Astrocyte (in vitro differentiated cells and primary cell): ENCODE data around the gene LGR4. TPM values are rescaled to one million over a fixed set of nuclear protein-coding genes. Genes with fewer than 3 reads are reported as not detected.

Experiments used
- DNase-seq: peaks from one replicate; pipeline ENCODE4 v3.0.0-alpha.2; 2010; ENCODE audit warnings: low read depth
- FAIRE-seq: peaks from 2 replicates; lab custom pipeline; 2011; peaks lifted over from hg19 to GRCh38; lab: Jason Lieb, UNC
- H2AFZ ChIP-seq: 2 replicates; pipeline ENCODE4 v1.6.0; 2012; ENCODE audit warnings: low read depth, low read length, inconsistent platforms
- H3K27ac ChIP-seq: 2 replicates; pipeline ENCODE4 v1.5.1; 2011; ENCODE audit warnings: low read depth, low read length, inconsistent platforms
- H3K27me3 ChIP-seq: 2 replicates; pipeline ENCODE4 v1.6.0; 2011; ENCODE audit warnings: low read length, inconsistent platforms; ENCODE audit not compliant: insufficient read depth
- H3K36me3 ChIP-seq: 2 replicates; pipeline ENCODE4 v1.5.1; 2011; ENCODE audit warnings: low read length, inconsistent platforms; ENCODE audit not compliant: insufficient read depth
- H3K4me1 ChIP-seq: 2 replicates; pipeline ENCODE4 v1.5.1; 2011; ENCODE audit warnings: low read length, inconsistent platforms; ENCODE audit not compliant: insufficient read depth
- H3K4me2 ChIP-seq: 2 replicates; pipeline ENCODE4 v1.6.0; 2012; ENCODE audit warnings: low read length, inconsistent platforms
- H3K4me3 ChIP-seq: 2 replicates; pipeline ENCODE4 v1.5.1; 2011; ENCODE audit warnings: low read depth, mild to moderate bottlenecking, low read length, inconsistent platforms; ENCODE audit not compliant: insufficient read depth
- H3K79me2 ChIP-seq: 2 replicates; pipeline ENCODE4 v1.6.0; 2012; ENCODE audit warnings: mild to moderate bottlenecking, low read length, inconsistent platforms; ENCODE audit not compliant: insufficient read depth
- H3K9ac ChIP-seq: 2 replicates; pipeline ENCODE4 v1.6.0; 2012; ENCODE audit warnings: mild to moderate bottlenecking, low read length, inconsistent platforms
- H3K9me3 ChIP-seq: 2 replicates; pipeline ENCODE4 v1.5.1; 2012; ENCODE audit warnings: low read depth, mild to moderate bottlenecking, low read length, inconsistent platforms; ENCODE audit not compliant: insufficient read depth
- H4K20me1 ChIP-seq: 2 replicates; pipeline ENCODE4 v1.6.0; 2012; ENCODE audit warnings: low read length, inconsistent platforms; ENCODE audit not compliant: insufficient read depth
- H3K27ac Mint-ChIP-seq: one replicate; pipeline ENCODE4 v1.8.0; 2021; ENCODE audit warnings: mild to moderate bottlenecking, mixed read lengths; ENCODE audit not compliant: unreplicated experiment
- H3K27me3 Mint-ChIP-seq: one replicate; pipeline ENCODE4 v1.8.0; 2021; ENCODE audit warnings: low read depth, mixed read lengths; ENCODE audit not compliant: unreplicated experiment
- H3K36me3 Mint-ChIP-seq: one replicate; pipeline ENCODE4 v1.8.0; 2021; ENCODE audit warnings: low read depth, mixed read lengths; ENCODE audit not compliant: unreplicated experiment
- H3K4me1 Mint-ChIP-seq: one replicate; pipeline ENCODE4 v1.8.0; 2021; ENCODE audit warnings: low read depth, mixed read lengths; ENCODE audit not compliant: unreplicated experiment
- H3K4me3 Mint-ChIP-seq: one replicate; pipeline ENCODE4 v1.8.0; 2021; ENCODE audit warnings: mild to moderate bottlenecking, moderate library complexity, mixed read lengths; ENCODE audit not compliant: unreplicated experiment
- H3K9me3 Mint-ChIP-seq: one replicate; pipeline ENCODE4 v1.8.0; 2021; ENCODE audit warnings: mild to moderate bottlenecking, mixed read lengths; ENCODE audit not compliant: unreplicated experiment
- CTCF ChIP-seq: IDR thresholded peaks from 2 replicates; pipeline ENCODE4 v1.5.1; 2011; ENCODE audit warnings: low read depth, mild to moderate bottlenecking, inconsistent platforms, low read length, moderate library complexity; ENCODE audit not compliant: insufficient read depth
- EZH2 ChIP-seq: IDR thresholded peaks from 2 replicates; pipeline ENCODE4 v1.6.1; 2012; ENCODE audit warnings: mild to moderate bottlenecking, low read length, inconsistent platforms; ENCODE audit not compliant: insufficient read depth
- total RNA-seq: library from RNA; stranded (reverse); gene quantifications from 2 replicates; pipeline ENCODE4 v1.2.1, GENCODE V29; 2021

Gene LGR4
- total RNA-seq, 1 donor from 2014 or later: 50.0 TPM

GRCh38 chr11:27388001-27388400, 84.6 kb downstream of the LGR4 start:
- Mint-ChIP-seq H3K27me3 (no peaks in the 10 kb centered on the region), H3K36me3 (no peaks in the 10 kb centered on the region), H3K4me3 (no peak overlapping the region), H3K27ac (no peak overlapping the region), H3K4me1 (peaks cover 79% of the 10 kb centered on the region), H3K9me3 (no peaks in the 10 kb centered on the region)
- H3K4me2 ChIP-seq: no peak overlapping the region
- no peaks in the 10 kb centered on the region for H3K27me3 ChIP-seq
- no peaks in the 10 kb centered on the region for H3K9me3 ChIP-seq
- no peak overlapping the region for H2AFZ ChIP-seq
- H3K4me1 ChIP-seq: peaks cover 72% of the 10 kb centered on the region
- no peak overlapping the region for H3K27ac ChIP-seq
- TF ChIP-seq CTCF (no peak), EZH2 (no peak)
- H3K4me3 ChIP-seq: no peak overlapping the region
- H3K9ac ChIP-seq: no peak overlapping the region
- peaks cover 9% of the 10 kb centered on the region for H3K36me3 ChIP-seq
- FAIRE-seq (no peak), DNase-seq (no peak)
- H4K20me1 ChIP-seq: no peaks in the 10 kb centered on the region
- H3K79me2 ChIP-seq: peaks cover 4% of the 10 kb centered on the region

- H3K4me3 ChIP-seq: no peak overlapping the region
- peak overlapping the region; percentile 0 for H3K4me3 Mint-ChIP-seq
- H3K27me3 ChIP-seq: no peaks in the 10 kb centered on the region
- H3K27me3 Mint-ChIP-seq: no peaks in the 10 kb centered on the region
- peaks cover 66% of the 10 kb centered on the region for H3K4me1 ChIP-seq
- FAIRE-seq (no peak), DNase-seq (no peak)
- H3K9me3 Mint-ChIP-seq: no peaks in the 10 kb centered on the region
- H3K27ac ChIP-seq: peak overlapping the region; percentile 17
- peaks cover 72% of the 10 kb centered on the region for H3K4me1 Mint-ChIP-seq
- no peak overlapping the region for H3K9ac ChIP-seq
- no peak overlapping the region for H3K27ac Mint-ChIP-seq
- no peak for TF ChIP-seq EZH2
- no peak for TF ChIP-seq CTCF
- H3K9me3 ChIP-seq: no peaks in the 10 kb centered on the region
- H3K36me3 ChIP-seq: peaks cover 9% of the 10 kb centered on the region
- no peak overlapping the region for H2AFZ ChIP-seq
- no peaks in the 10 kb centered on the region for H3K36me3 Mint-ChIP-seq
- peaks cover 4% of the 10 kb centered on the region for H3K79me2 ChIP-seq
- H4K20me1 ChIP-seq: no peaks in the 10 kb centered on the region
- H3K4me2 ChIP-seq: no peak overlapping the region
Observed at GRCh38 chr11:27387362-27387761, 85.2 kb downstream of the LGR4 start.

GRCh38 chr11:27386181-27386845, 86.3 kb downstream of the LGR4 start:
- TF ChIP-seq EZH2: no peak
- TF ChIP-seq CTCF: no peak
- Histone ChIP-seq H3K4me3 (no peak overlapping the region), H3K79me2 (peaks cover 4% of the 10 kb centered on the region), H2AFZ (no peak overlapping the region), H3K27me3 (no peaks in the 10 kb centered on the region), H3K4me1 (peaks cover 55% of the 10 kb centered on the region), H3K27ac (peak overlapping the region; percentile 71), H3K36me3 (peaks cover 14% of the 10 kb centered on the region), H3K9ac (no peak overlapping the region), H3K4me2 (no peak overlapping the region), H4K20me1 (no peaks in the 10 kb centered on the region), H3K9me3 (no peaks in the 10 kb centered on the region)
- DNase-seq (no peak), FAIRE-seq (no peak)
- no peaks in the 10 kb centered on the region for H3K36me3 Mint-ChIP-seq
- H3K4me1 Mint-ChIP-seq: peaks cover 63% of the 10 kb centered on the region
- peak overlapping the region; percentile 79 for H3K27ac Mint-ChIP-seq
- no peak overlapping the region for H3K4me3 Mint-ChIP-seq
- no peaks in the 10 kb centered on the region for H3K27me3 Mint-ChIP-seq
- no peaks in the 10 kb centered on the region for H3K9me3 Mint-ChIP-seq
